Brain microvascular endothelial cell (primary cell): ENCODE results near the gene RCAN2.

Experiments
- DNase-seq: peaks from one replicate; pipeline ENCODE4 v3.0.0-alpha.2; 2020
- H3K27ac ChIP-seq: fragments of 250-450 bp; sonication (Bioruptor Pico); 2 replicates; pipeline ENCODE4 v1.5.1; 2020; ENCODE audit warnings: mild to moderate bottlenecking, moderate library complexity
- H3K27me3 ChIP-seq: fragments of 250-450 bp; sonication (Bioruptor Pico); replicated peaks from 2 replicates; pipeline ENCODE4 v1.5.1; 2020; ENCODE audit warnings: mild to moderate bottlenecking
- H3K36me3 ChIP-seq: fragments of 250-450 bp; sonication (Bioruptor Pico); replicated peaks from 2 replicates; pipeline ENCODE4 v1.5.1; 2020; ENCODE audit warnings: mild to moderate bottlenecking
- H3K4me3 ChIP-seq: 2 replicates; pipeline ENCODE4 v1.5.1; 2011; ENCODE audit warnings: low read depth, mild to moderate bottlenecking, control low read depth, low read length, moderate library complexity
- CTCF ChIP-seq: IDR thresholded peaks from 2 replicates; pipeline ENCODE4 v1.5.1; 2011; ENCODE audit warnings: low read depth, mild to moderate bottlenecking, moderate library complexity, low read length, control low read depth, inconsistent platforms; ENCODE audit errors: missing control alignments
- in situ Hi-C: cut with HindIII; loops from 2 replicates; pipeline ENCODE4 v1.10.0; 2017; ENCODE audit warnings: low sequenced_read_pairs, low pct_ligation_motif_present

The RCAN2 gene

GRCh38 chr6:46502486-46503119 lies 11.4 kb upstream of the RCAN2 start:
- no peak for TF ChIP-seq CTCF
- H3K27ac ChIP-seq = no peak overlapping the region
- in situ Hi-C loops = no loop called here
- no peak overlapping the region for H3K4me3 ChIP-seq
- no peaks in the 10 kb centered on the region for H3K27me3 ChIP-seq
- no peak for DNase-seq
- no peaks in the 10 kb centered on the region for H3K36me3 ChIP-seq

GRCh38 chr6:46501136-46502089 lies 10.2 kb upstream of the RCAN2 start:
- no peak overlapping the region for H3K27ac ChIP-seq
- in situ Hi-C loops = no loop called here
- DNase-seq = peak; percentile 29
- no peak overlapping the region for H3K4me3 ChIP-seq
- no peaks in the 10 kb centered on the region for H3K36me3 ChIP-seq
- H3K27me3 ChIP-seq = no peaks in the 10 kb centered on the region
- no peak for TF ChIP-seq CTCF

- DNase-seq = no peak
- TF ChIP-seq CTCF = no peak
- Histone ChIP-seq H3K4me3 (no peak overlapping the region), H3K27ac (no peak overlapping the region), H3K36me3 (no peaks in the 10 kb centered on the region), H3K27me3 (no peaks in the 10 kb centered on the region)
- in situ Hi-C loops = no loop called here
Observed at GRCh38 chr6:46500382-46500781, 9.1 kb upstream of the RCAN2 start.

GRCh38 chr6:46491628-46492547 lies 639 bp upstream of the RCAN2 start:
- H3K36me3 ChIP-seq = no peaks in the 10 kb centered on the region
- peak overlapping the region; percentile 53 for H3K4me3 ChIP-seq
- no peak for DNase-seq
- H3K27me3 ChIP-seq = peaks cover 26% of the 10 kb centered on the region
- peak; percentile 61 for TF ChIP-seq CTCF
- no peak overlapping the region for H3K27ac ChIP-seq
- in situ Hi-C loops = no loop called here

- Histone ChIP-seq H3K4me3 (peak overlapping the region; percentile 53), H3K36me3 (no peaks in the 10 kb centered on the region), H3K27me3 (peaks cover 26% of the 10 kb centered on the region), H3K27ac (no peak overlapping the region)
- no peak for DNase-seq
- TF ChIP-seq CTCF = peak; percentile 43
- in situ Hi-C loops = no loop called here
Observed at GRCh38 chr6:46490425-46491200, 636 bp downstream of the RCAN2 start.
